ENCODE measurements around the gene FGFR4. TPM values are rescaled to one million over a fixed set of nuclear protein-coding genes. Genes with fewer than 3 reads are reported as not detected.

Gene FGFR4
- total RNA-seq, 2 donors from 2014 or later = 33.7 to 63.9 TPM

- no peak overlapping the region for H3K27ac ChIP-seq
- no peak overlapping the region for H3K4me3 ChIP-seq
- peaks cover 0 to 5% of the 10 kb centered on the region in 2 donors for H3K36me3 ChIP-seq (replicated peaks in 1 of 2; ENCODE audit: insufficient read depth in 1 of 2, low read depth in 2 of 2)
- intact Hi-C loops (cut with DNase I) = no loop called here
- no peak for TF ChIP-seq CTCF (IDR thresholded peaks at IDR 0.05)
- no peak for DNase-seq
- 80 to 83% methylated on average over 2 of the region's 2 CpGs for WGBS, 2 donors
- ATAC-seq = no peak
- H3K9me3 ChIP-seq = no peaks in the 10 kb centered on the region
- peaks cover 63% of the 10 kb centered on the region for H3K4me1 ChIP-seq
- H3K27me3 ChIP-seq = no peaks in the 10 kb centered on the region
These were observed 53.6 kb downstream of the FGFR4 start for GRCh38 chr5:177140312-177140711.

- TF ChIP-seq CTCF (IDR thresholded peaks at IDR 0.05) (no peak), POLR2A (IDR thresholded peaks at IDR 0.05) (no peak)
- intact Hi-C loops (cut with DNase I) = no loop called here
- Histone ChIP-seq H3K27me3 (no peaks in the 10 kb centered on the region), H3K36me3 (replicated peaks in 1 of 2; ENCODE audit: insufficient read depth in 1 of 2, low read depth in 2 of 2) (peaks cover 0 to 5% of the 10 kb centered on the region in 2 donors), H3K4me3 (no peak overlapping the region), H3K9me3 (no peaks in the 10 kb centered on the region), H3K27ac (peak overlapping the region in 1 of 4 donors; percentile 34), H3K4me1 (peaks cover 51% of the 10 kb centered on the region)
- DNase-seq = no peak
- 73 to 86% methylated on average over 3 of the region's 3 CpGs for WGBS, 2 donors
- no peak for ATAC-seq
These were observed 54.8 kb downstream of the FGFR4 start for GRCh38 chr5:177141496-177141895.

- peak overlapping the region in 2 of 4 donors; percentile 32 to 46 for H3K27ac ChIP-seq
- no peaks in the 10 kb centered on the region for H3K9me3 ChIP-seq
- TF ChIP-seq POLR2A (IDR thresholded peaks at IDR 0.05) (no peak), CTCF (IDR thresholded peaks at IDR 0.05) (no peak)
- H3K4me1 ChIP-seq = peaks cover 45% of the 10 kb centered on the region
- 72 to 88% methylated on average over 2 of the region's 2 CpGs for WGBS, 2 donors
- DNase-seq = no peak
- H3K27me3 ChIP-seq = no peaks in the 10 kb centered on the region
- H3K4me3 ChIP-seq = no peak overlapping the region
- peaks cover 0 to 7% of the 10 kb centered on the region in 2 donors for H3K36me3 ChIP-seq (replicated peaks in 1 of 2; ENCODE audit: insufficient read depth in 1 of 2, low read depth in 2 of 2)
- peak; percentile 58 for ATAC-seq
- intact Hi-C loops (cut with DNase I) = no loop called here
These were observed 55.4 kb downstream of the FGFR4 start for GRCh38 chr5:177142098-177142611.

- ATAC-seq (no peak), DNase-seq (no peak)
- Histone ChIP-seq H3K4me1 (peaks cover 38% of the 10 kb centered on the region), H3K4me3 (no peak overlapping the region), H3K9me3 (no peaks in the 10 kb centered on the region), H3K36me3 (replicated peaks in 1 of 2; ENCODE audit: insufficient read depth in 1 of 2, low read depth in 2 of 2) (peaks cover 0 to 7% of the 10 kb centered on the region in 2 donors), H3K27ac (no peak overlapping the region), H3K27me3 (no peaks in the 10 kb centered on the region)
- TF ChIP-seq CTCF (IDR thresholded peaks at IDR 0.05) (no peak), POLR2A (IDR thresholded peaks at IDR 0.05) (no peak)
- 89 to 93% methylated on average over 1 of the region's 1 CpG for WGBS, 2 donors
- intact Hi-C loops (cut with DNase I) = no loop called here
These were observed 56.1 kb downstream of the FGFR4 start for GRCh38 chr5:177142778-177143177.

GRCh38 chr5:177146891-177147638, 60.4 kb downstream of the FGFR4 start:
- no peak for DNase-seq
- 87 to 88% methylated on average over 17 of the region's 17 CpGs for WGBS, 2 donors
- H3K36me3 ChIP-seq (replicated peaks in 1 of 2; ENCODE audit: insufficient read depth in 1 of 2, low read depth in 2 of 2) = peaks cover 4 to 13% of the 10 kb centered on the region in 2 donors

More at GRCh38 chr5:177146891-177147638, 60.4 kb downstream of the FGFR4 start:
- intact Hi-C loops (cut with DNase I) = no loop called here
- no peaks in the 10 kb centered on the region for H3K27me3 ChIP-seq
- H3K9me3 ChIP-seq = no peaks in the 10 kb centered on the region
- H3K4me3 ChIP-seq = no peak overlapping the region
- no peak for TF ChIP-seq POLR2A (IDR thresholded peaks at IDR 0.05)
- no peak for TF ChIP-seq CTCF (IDR thresholded peaks at IDR 0.05)
- no peak for ATAC-seq
- no peak overlapping the region for H3K27ac ChIP-seq
- H3K4me1 ChIP-seq = peaks cover 4% of the 10 kb centered on the region

Measured in body of pancreas (tissue), 4 donors.